ENCODE results near the gene EPHA10. TPM values are rescaled to one million over a fixed set of nuclear protein-coding genes. Genes with fewer than 3 reads are reported as not detected.

Gene EPHA10
- total RNA-seq, result not detected in 2 replicates

DNA sequence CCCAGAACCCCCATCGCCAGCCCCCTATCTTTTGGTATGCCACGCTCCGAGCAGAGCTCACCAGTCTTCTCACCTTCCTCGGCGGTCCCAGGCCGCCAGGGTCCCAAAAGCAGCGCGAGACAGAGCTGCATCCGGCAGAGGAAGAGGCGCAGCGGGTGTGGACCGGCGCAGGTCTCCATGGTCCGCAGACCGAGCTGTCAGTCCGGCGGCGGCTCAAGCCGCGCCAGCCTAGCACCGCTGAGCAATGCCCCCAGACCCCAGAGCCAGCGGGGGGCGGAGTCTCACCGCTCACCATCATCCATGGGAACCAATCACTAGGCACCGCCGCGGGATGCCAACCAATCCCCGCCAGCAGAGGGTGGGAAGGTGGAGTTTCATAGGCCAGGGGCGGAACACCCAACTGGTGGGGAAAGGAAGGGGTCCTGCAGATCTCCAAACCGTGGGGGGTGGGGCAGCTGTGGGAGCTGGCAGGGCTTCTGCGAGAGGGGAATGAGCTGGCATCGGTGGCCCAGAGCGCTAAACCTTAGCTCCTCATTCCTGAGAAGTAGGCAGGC, at the start of gene EPHA10:
Gene EPHA10 (minus strand): TSS at position 233 of the 554 bp plus-strand sequence. CDS start 54 bp downstream, at position 179.

DNA sequence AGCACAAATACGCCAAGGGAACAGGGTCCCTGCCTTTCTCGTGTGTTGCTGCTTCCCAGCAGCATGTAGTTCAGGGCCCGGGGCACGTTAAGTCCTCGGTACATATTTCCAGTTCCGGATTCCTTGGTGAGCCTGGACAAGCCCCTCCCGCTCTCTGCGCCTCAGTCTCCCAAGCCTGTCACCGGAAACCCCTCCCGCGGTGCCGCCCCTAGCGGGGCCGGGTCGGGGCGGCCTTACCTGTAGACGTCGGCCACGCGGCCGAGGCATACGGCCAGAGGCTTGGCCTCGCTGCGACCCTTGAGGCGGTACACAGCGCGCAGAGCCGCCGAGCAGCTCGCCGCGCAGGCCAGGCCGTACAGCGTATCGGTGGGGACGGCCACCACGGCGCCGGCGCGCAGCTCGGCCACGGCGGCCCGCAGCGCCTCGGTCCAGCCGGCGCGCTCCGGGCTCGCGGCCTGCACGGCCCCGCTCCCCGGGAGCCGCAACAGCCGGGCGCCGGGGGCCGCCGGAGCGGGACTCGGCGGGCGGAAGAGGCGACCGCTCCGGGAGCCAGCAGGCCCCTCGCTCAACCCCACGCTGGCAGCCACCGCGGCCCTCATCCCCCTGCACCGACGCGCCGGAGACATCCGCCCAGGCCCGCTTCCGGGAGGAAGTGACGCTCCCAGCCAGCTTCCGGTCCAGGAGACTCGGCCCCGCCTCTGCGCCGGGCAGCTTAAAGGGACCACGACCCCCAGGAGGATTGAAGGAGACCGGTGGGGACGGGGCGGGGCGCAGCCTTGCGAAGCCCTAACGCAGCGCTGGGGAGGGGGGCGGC, 42.8 kb upstream of the EPHA10 start, which contains the start of the genes C1orf122 and YRDC:
Gene C1orf122 (plus strand): TSS at position 236 of the 814 bp plus-strand sequence. CDS start 615 bp downstream, outside the sequence.
Gene YRDC (minus strand): TSS at position 654 of the 814 bp plus-strand sequence. CDS start 28 bp downstream, at position 626.

DNA sequence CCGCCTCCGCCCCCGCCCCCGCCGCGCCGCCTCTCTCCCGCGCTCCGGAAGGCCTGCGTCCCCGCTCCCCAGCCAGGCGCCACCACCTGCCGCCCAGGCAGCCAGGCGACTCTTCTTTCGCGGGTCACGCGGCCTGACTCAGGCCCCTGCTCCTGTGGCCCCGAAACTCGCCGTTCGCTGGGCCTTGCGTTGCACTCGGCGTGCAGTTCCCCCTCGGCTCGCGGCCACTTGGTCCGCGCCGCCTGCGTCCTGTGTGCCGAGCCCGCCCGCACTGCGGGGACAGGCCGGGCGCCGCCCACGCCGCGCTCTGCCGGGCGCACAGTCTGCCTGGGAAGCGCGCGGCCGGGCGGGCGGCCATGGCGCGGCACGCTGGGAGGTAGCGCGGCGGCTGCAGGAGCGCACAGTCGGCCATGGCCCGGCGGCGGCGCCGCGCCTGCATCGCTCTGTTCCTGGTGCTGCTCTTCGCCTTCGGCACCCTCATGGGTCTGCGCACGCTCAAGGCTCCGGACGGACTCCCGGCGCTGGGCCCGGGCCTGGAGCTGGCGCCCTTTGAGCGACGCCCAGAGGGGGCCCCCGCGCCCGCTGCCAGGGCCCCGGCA, 29.0 kb upstream of the EPHA10 start, which contains the start of gene MANEAL:
Gene MANEAL (plus strand): TSS at position 75 of the 599 bp plus-strand sequence. CDS start 336 bp downstream, at position 411.

DNA sequence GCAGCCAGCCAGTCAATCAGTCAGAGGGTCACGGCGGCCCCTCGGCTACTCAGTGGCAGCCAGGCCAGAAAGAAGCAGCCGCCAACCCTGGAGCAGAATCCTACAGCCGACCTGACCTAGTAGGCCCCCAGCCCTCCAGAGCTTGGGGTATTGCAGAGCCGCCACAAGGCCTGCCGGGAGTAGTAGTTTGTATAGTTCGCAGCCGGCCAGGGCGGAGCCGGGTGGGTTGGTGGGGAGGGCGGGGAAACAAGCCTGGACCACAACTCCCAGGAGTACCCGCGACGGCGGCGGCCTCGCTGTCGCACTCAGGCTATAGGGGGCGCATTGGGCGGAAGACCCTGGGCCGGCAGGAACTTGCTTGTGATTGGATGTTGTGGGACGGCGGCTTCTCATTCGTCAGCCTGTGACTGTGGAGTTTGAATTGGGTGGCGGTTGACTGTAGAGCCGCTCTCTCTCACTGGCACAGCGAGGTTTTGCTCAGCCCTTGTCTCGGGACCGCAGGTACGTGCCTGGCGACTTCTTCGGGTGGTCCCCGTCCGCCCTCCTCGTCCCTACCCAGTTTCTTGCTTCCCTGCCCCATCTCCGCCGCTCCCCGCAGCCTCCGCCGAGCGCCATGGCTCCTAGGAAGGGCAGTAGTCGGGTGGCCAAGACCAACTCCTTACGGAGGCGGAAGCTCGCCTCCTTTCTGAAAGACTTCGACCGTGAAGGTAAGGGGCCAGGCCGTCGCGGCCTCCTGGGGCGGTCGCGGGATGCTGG, 72.7 kb downstream of the EPHA10 start, which contains the start of gene CDCA8:
Gene CDCA8 (plus strand): TSS at position 439 of the 756 bp plus-strand sequence. CDS start 175 bp downstream, at position 614.

Other genes with a start within 250 kb of the EPHA10 start
- gene SNIP1, start 210.8 kb downstream of the EPHA10 start, total RNA-seq, result 9.8 and 12.7 TPM in 2 replicates
- gene DNALI1, start 208.2 kb downstream of the EPHA10 start, total RNA-seq, result 0.89 and 1.9 TPM in 2 replicates
- gene GNL2, start 169.2 kb downstream of the EPHA10 start, total RNA-seq, result 44.5 and 81.6 TPM in 2 replicates
- gene RSPO1, start 130.2 kb downstream of the EPHA10 start, total RNA-seq, result not detected in 2 replicates
- gene CDCA8, start 72.6 kb downstream of the EPHA10 start, total RNA-seq, result 0.30 and 7.3 TPM in 2 replicates
- 0.30 and 0.69 TPM in 2 replicates for gene MANEAL, start 28.7 kb upstream of the EPHA10 start, total RNA-seq
- gene C1orf122, start 42.7 kb upstream of the EPHA10 start, total RNA-seq, result 22.6 and 316 TPM in 2 replicates
- 19.9 and 20.1 TPM in 2 replicates for gene YRDC, start 43.1 kb upstream of the EPHA10 start, total RNA-seq
- 4.2 and 6.7 TPM in 2 replicates for gene MTF1, start 94.5 kb upstream of the EPHA10 start, total RNA-seq
- gene INPP5B, start 181.9 kb upstream of the EPHA10 start, total RNA-seq, result 20.8 and 25.8 TPM in 2 replicates
- gene SF3A3, start 224.9 kb upstream of the EPHA10 start, total RNA-seq, result 95.9 and 127 TPM in 2 replicates
- 7.7 and 20.3 TPM in 2 replicates for gene FHL3, start 240.4 kb upstream of the EPHA10 start, total RNA-seq
- 35.9 and 50.8 TPM in 2 replicates for gene UTP11, start 247.6 kb upstream of the EPHA10 start, total RNA-seq

Measured in smooth muscle cell of the umbilical artery (primary cell).